Activated CD8-positive, alpha-beta T cell treated with anti-CD3 and anti-CD28 coated beads for 36 hours (primary cell): ENCODE measurements around the gene TJP2. TPM values are rescaled to one million over a fixed set of nuclear protein-coding genes. Genes with fewer than 3 reads are reported as not detected.

ENCODE experiments used
- ATAC-seq: fragments of 200-7000 bp; cut with Tn5 transposase; one replicate; pipeline ENCODE4 v1.10.0; 2021; ENCODE audit warnings: mild to moderate bottlenecking, moderate library complexity
- CTCF ChIA-PET: fragments of 350-600 bp; sonication (Branson Sonifier 250); formaldehyde crosslinking; loops from one replicate; lab custom pipeline; 2021; ENCODE audit warnings: antibody characterized with exemption; lab: Charles Lee
- POLR2A ChIA-PET: fragments of 350-600 bp; sonication (Branson Sonifier 250); formaldehyde crosslinking; loops from one replicate; lab custom pipeline; 2021; ENCODE audit warnings: antibody characterized with exemption; lab: Charles Lee
- DNase-seq: peaks from one replicate; pipeline ENCODE4 v3.0.0-alpha.2; 2020
- H3K27ac Mint-ChIP-seq: one replicate; pipeline ENCODE4 v1.8.0; 2021; ENCODE audit warnings: mild to moderate bottlenecking, mixed read lengths
- H3K27me3 Mint-ChIP-seq: one replicate; pipeline ENCODE4 v1.8.0; 2021; ENCODE audit warnings: mixed read lengths
- H3K36me3 Mint-ChIP-seq: one replicate; pipeline ENCODE4 v1.8.0; 2021; ENCODE audit warnings: low read depth, mixed read lengths
- H3K4me1 Mint-ChIP-seq: one replicate; pipeline ENCODE4 v1.8.0; 2021; ENCODE audit warnings: low read depth, mixed read lengths
- H3K4me3 Mint-ChIP-seq: one replicate; pipeline ENCODE4 v1.8.0; 2021; ENCODE audit warnings: mild to moderate bottlenecking, moderate library complexity, mixed read lengths
- H3K9me3 Mint-ChIP-seq: one replicate; pipeline ENCODE4 v1.8.0; 2021; ENCODE audit warnings: mixed read lengths
- intact Hi-C: fragments of 100-400 bp; cut with micrococcal nuclease; formaldehyde crosslinking; loops from one replicate; pipeline ENCODE4 v1.10.0; 2022
- total RNA-seq, 2 experiments: library from RNA; stranded (reverse); gene quantifications; one replicate each; pipeline ENCODE4 v1.2.3, GENCODE V29; 2021
- TF ChIP-seq, protein P1 (sequence below): fragments of 200-600 bp; IDR thresholded peaks from one replicate; pipeline ENCODE4 v1.8.0; 2022; ENCODE audit warnings: antibody characterized with exemption, mild to moderate bottlenecking

Gene TJP2
- total RNA-seq, 2 experiments from 2014 or later, result 3.7 to 3.9 TPM

DNA sequence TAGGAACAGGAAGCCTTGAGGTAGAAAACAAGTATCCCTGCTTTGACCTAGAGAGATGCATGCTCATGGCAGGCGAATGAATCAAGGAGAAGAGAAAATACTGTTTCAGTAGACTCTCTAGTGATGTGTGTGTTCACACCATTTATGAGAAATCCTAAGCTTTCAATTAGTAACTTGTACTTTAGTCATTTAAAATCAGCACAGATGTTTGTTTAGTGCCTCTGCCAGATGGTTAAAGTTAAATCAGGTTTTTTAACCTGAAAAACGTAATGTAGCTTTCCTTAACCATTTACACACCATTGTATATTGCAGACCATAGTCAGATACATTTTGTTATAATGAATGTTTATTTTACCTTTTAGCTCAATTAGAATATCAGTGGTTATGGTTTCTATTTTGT lies 5.0 kb downstream of the TJP2 start:
- TF ChIP-seq, protein P1, sequence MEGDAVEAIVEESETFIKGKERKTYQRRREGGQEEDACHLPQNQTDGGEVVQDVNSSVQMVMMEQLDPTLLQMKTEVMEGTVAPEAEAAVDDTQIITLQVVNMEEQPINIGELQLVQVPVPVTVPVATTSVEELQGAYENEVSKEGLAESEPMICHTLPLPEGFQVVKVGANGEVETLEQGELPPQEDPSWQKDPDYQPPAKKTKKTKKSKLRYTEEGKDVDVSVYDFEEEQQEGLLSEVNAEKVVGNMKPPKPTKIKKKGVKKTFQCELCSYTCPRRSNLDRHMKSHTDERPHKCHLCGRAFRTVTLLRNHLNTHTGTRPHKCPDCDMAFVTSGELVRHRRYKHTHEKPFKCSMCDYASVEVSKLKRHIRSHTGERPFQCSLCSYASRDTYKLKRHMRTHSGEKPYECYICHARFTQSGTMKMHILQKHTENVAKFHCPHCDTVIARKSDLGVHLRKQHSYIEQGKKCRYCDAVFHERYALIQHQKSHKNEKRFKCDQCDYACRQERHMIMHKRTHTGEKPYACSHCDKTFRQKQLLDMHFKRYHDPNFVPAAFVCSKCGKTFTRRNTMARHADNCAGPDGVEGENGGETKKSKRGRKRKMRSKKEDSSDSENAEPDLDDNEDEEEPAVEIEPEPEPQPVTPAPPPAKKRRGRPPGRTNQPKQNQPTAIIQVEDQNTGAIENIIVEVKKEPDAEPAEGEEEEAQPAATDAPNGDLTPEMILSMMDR, result no peak
- no peak for ATAC-seq
- intact Hi-C loops, result no loop called here
- POLR2A ChIA-PET, result no interaction called here
- DNase-seq, result no peak
- Mint-ChIP-seq H3K4me1 (peaks cover 40% of the 10 kb centered on the region), H3K36me3 (no peaks in the 10 kb centered on the region), H3K27me3 (peaks cover 14% of the 10 kb centered on the region), H3K27ac (no peak overlapping the region), H3K9me3 (no peaks in the 10 kb centered on the region), H3K4me3 (no peak overlapping the region)
- CTCF ChIA-PET, result interaction anchor here (1.0 to 2.3 kb wide), 2 partner anchors 13 to 143 kb away, joined by 3 to 14 read pairs; partner anchors contain the start of gene FXN

DNA sequence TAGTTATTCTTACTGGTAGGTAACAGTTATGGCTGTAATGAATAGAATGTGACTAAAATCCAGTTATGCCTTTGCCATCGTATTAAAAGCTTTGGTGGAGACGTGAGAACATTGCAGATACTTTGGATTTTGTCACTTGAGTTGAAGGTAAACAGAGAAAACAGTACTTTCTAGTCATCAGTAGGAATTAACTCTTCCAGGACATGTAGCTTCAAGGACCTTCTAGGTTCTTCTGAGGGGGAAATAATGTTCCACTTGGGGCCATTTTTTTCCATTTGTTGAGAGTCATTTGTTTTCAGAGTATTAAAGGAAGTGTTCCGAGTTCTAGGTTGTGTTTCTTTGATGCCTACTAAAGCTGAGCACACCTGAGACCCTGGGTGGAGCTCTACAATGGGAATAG lies 6.1 kb downstream of the TJP2 start:
- Mint-ChIP-seq H3K27me3 (peaks cover 11% of the 10 kb centered on the region), H3K9me3 (no peaks in the 10 kb centered on the region), H3K4me1 (peaks cover 30% of the 10 kb centered on the region), H3K36me3 (no peaks in the 10 kb centered on the region), H3K4me3 (no peak overlapping the region), H3K27ac (no peak overlapping the region)
- TF ChIP-seq, protein P1, result no peak
- ChIA-PET POLR2A (interaction anchor here (0.7 to 1.1 kb wide), 2 partner anchors 14 to 556 kb away, joined by 3 read pairs; no protein-coding TSS in a partner anchor), CTCF (interaction anchor here (1.6 to 2.3 kb wide), 3 partner anchors 12 to 144 kb away, joined by 4 to 14 read pairs (median 7); partner anchors contain the start of gene FXN)
- intact Hi-C loops, result no loop called here
- DNase-seq (no peak), ATAC-seq (peak; percentile 11)

DNA sequence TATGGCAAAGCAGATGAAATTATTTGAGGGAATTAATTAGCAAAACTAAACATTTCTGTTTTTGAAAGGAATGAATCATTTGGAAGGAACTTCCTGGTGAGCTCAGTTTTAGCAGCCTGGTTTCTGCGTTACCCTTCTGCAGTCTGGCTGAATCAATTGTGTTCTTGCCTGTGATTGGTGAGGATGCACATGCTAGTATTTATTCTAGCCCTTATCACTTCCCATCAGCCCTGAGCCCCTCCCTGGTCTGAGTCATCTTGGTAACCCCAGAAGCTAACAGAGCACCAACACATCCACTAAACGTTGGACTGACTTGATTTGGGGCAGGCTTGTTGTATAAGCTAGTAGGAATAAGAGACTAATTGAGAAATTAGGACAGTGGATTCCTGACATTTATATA lies 6.6 kb downstream of the TJP2 start:
- Mint-ChIP-seq H3K9me3 (no peaks in the 10 kb centered on the region), H3K4me1 (peaks cover 25% of the 10 kb centered on the region), H3K36me3 (no peaks in the 10 kb centered on the region), H3K4me3 (no peak overlapping the region), H3K27ac (no peak overlapping the region), H3K27me3 (peaks cover 10% of the 10 kb centered on the region)
- DNase-seq (peak; percentile 68), ATAC-seq (peak; percentile 98)
- CTCF ChIA-PET, result interaction anchor here (0.8 to 2.3 kb wide), 5 partner anchors 12 to 145 kb away, joined by 3 to 14 read pairs (median 4); partner anchors contain the start of gene FXN
- POLR2A ChIA-PET, result interaction anchor here (0.7 to 1.1 kb wide), 2 partner anchors 14 to 556 kb away, joined by 3 read pairs; no protein-coding TSS in a partner anchor
- intact Hi-C loops, result no loop called here
- TF ChIP-seq, protein P1, result no peak

DNA sequence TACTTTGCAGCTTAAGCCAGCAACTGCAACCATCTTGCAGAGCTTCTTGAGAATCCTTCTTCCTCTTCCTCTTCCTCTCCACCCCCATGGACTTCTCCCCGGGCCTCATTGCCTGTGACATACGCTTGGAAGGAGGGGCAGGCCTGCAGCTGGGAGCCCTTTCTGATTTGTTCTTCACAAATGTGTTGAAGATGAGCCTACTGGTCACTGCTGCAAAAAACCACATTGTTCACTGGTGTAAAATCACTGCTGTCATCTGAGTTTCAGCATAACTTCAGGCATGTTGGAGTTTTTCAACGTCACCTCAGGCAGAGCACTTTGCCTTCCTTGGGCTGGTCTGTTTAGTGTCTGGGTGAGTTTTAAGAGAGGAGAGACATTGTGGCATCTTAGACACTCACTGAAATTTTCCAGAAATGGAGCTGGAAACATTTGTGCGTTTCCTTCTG lies 7.9 kb downstream of the TJP2 start:
- intact Hi-C loops, result no loop called here

DNA sequence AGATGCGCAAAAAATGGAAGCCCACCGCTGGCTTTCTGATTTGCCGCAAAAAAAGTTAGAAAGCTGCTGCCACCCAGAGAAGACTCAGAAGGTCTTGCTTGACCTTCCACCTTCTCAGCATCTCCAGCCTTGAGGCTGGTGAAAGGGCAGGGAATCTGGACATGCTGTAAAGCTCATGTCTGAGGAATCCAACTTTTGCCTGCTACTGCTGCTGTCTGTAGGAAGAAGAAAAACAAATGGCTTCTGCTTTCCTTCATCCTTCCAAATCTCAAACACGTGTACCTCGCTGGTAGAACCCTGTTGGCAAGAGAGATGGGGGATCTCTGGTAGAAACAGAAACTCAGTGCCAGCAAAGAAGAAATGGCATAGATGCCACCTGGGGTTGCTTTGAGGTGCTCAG lies 10.2 kb downstream of the TJP2 start:
- Mint-ChIP-seq H3K4me1 (peaks cover 27% of the 10 kb centered on the region), H3K27ac (no peak overlapping the region), H3K4me3 (no peak overlapping the region), H3K27me3 (no peaks in the 10 kb centered on the region), H3K36me3 (no peaks in the 10 kb centered on the region), H3K9me3 (no peaks in the 10 kb centered on the region)
- TF ChIP-seq, protein P1, result no peak
- ChIA-PET CTCF (interaction anchor here (1.1 kb wide), 1 partner anchor 9 kb away, joined by 4 read pairs; no protein-coding TSS in a partner anchor), POLR2A (no interaction called here)
- ATAC-seq, result no peak
- DNase-seq, result no peak
- intact Hi-C loops, result no loop called here

More for the DNA sequence above, 7.9 kb downstream of the TJP2 start:
- Mint-ChIP-seq H3K27ac (no peak overlapping the region), H3K4me1 (peaks cover 20% of the 10 kb centered on the region), H3K27me3 (peaks cover 1% of the 10 kb centered on the region), H3K9me3 (no peaks in the 10 kb centered on the region), H3K36me3 (no peaks in the 10 kb centered on the region), H3K4me3 (no peak overlapping the region)
- TF ChIP-seq, protein P1, result no peak
- no peak for ATAC-seq
- ChIA-PET CTCF (interaction anchor here (1.0 kb wide), 1 partner anchor 12 kb away, joined by 8 read pairs; no protein-coding TSS in a partner anchor), POLR2A (no interaction called here)
- no peak for DNase-seq
